ENCODE results near the gene NRN1.

DNA sequence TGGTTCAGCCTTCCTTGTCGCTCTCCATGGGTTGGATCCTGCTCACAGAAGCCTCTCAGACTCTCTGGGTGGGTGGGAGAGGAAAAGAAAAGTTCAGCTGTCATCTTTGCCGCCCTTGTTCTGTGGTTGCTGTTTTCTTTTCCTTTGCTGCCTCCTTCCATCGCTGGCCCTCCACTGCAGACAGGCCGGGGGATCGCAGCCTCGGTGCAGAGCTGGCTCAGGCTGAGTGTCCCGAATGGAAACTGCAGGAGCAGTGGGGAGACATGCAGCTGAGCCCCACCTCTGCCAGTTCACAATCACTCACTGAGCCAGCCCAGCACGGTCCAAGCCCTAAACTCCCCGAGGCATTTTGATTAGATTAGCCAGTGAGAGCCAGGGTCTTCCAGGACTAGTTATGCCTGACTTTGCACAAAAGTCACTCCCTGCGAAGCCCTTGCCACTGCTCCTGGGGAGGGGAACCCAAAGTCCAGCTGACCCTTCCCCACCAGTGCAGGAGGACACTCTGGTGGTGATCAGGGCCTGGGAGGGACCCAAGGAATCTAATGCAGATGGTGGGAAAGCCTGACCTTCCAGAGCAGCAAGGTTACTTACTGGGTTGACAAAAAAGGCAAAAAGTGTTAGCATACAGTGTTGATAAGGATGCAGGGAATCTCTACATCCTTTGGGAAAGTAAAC, 14.0 kb downstream of the NRN1 start:
- TF ChIP-seq, protein P1, sequence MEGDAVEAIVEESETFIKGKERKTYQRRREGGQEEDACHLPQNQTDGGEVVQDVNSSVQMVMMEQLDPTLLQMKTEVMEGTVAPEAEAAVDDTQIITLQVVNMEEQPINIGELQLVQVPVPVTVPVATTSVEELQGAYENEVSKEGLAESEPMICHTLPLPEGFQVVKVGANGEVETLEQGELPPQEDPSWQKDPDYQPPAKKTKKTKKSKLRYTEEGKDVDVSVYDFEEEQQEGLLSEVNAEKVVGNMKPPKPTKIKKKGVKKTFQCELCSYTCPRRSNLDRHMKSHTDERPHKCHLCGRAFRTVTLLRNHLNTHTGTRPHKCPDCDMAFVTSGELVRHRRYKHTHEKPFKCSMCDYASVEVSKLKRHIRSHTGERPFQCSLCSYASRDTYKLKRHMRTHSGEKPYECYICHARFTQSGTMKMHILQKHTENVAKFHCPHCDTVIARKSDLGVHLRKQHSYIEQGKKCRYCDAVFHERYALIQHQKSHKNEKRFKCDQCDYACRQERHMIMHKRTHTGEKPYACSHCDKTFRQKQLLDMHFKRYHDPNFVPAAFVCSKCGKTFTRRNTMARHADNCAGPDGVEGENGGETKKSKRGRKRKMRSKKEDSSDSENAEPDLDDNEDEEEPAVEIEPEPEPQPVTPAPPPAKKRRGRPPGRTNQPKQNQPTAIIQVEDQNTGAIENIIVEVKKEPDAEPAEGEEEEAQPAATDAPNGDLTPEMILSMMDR (IDR thresholded peaks at IDR 0.05; ENCODE audit: insufficient read depth, low read depth, low read length) = no peak
- TF ChIP-seq EZH2 (IDR thresholded peaks at IDR 0.05; ENCODE audit: insufficient read depth, low read length) = no peak
